GM19193 (cell line): ENCODE results near the gene SPTLC2.

ENCODE experiments used
- POLR2A ChIP-seq: IDR thresholded peaks from 4 replicates; pipeline ENCODE4 v1.6.1; 2011; ENCODE audit not compliant: insufficient read depth, insufficient read length; ENCODE audit errors: extremely low read depth

Gene SPTLC2

GRCh38 chr14:77509366-77509765 lies 107.1 kb downstream of the SPTLC2 start:
- no peak for TF ChIP-seq POLR2A

DNA sequence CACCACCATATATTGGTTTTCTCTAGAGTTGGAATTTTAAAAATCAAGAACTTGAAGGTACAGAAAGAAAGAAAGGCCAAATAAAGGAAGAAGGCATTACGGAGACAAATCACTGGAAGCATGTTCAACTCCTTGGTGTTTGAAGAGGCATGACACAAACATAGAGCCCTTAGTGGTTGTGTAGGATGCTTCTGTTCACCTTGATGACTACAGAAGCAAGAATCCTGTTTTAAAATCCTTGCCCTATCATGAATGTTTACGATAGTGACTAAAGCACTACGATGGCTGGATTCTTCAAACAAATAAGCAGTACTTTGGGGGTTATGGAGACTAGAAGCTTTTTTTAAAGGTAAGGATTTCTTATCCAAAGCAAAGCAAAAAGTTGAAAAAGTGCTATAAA lies 107.6 kb downstream of the SPTLC2 start:
- no peak for TF ChIP-seq POLR2A

DNA sequence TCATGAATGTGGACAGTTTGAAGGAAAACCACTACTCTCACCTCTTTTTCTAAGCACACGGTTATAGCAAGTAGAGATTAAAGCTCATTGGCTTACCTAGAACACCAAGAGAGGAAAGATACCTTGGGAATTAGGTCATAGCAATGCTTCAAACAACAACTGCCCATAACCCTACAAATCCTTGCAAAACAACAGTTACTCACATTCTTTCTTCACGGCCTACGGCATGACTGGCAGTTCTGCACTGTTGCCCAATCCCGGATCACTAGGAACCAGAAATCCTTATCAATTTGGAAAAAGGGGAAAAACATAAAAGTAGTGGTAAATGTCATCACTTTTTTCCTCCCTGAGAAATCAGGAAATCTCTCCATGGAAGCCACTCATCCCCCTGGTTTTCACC lies 108.2 kb downstream of the SPTLC2 start:
- TF ChIP-seq POLR2A = no peak

DNA sequence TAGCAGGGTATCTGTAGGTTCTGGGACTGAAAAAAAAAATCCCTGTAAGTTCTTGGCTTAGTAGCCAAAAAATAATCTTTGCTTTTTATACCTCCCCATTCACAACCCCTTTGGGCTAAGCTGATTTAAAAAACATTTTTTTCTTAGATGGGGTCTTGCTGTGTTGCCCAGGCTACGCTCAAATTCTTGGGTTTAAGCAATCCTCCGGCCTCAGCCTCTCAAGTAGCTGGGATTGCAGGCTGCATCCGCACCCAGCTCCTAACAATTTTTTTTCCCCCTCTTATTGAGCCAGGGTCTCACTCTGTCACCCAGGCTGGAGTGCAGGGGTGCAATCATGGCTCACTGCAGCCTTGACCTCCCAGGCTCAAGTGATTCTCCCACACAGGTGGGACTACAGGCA lies 108.7 kb downstream of the SPTLC2 start:
- TF ChIP-seq POLR2A = no peak

- TF ChIP-seq POLR2A = no peak
Observed at GRCh38 chr14:77505031-77505430, 111.4 kb downstream of the SPTLC2 start.

GRCh38 chr14:77503138-77503537 lies 113.3 kb downstream of the SPTLC2 start:
- no peak for TF ChIP-seq POLR2A

DNA sequence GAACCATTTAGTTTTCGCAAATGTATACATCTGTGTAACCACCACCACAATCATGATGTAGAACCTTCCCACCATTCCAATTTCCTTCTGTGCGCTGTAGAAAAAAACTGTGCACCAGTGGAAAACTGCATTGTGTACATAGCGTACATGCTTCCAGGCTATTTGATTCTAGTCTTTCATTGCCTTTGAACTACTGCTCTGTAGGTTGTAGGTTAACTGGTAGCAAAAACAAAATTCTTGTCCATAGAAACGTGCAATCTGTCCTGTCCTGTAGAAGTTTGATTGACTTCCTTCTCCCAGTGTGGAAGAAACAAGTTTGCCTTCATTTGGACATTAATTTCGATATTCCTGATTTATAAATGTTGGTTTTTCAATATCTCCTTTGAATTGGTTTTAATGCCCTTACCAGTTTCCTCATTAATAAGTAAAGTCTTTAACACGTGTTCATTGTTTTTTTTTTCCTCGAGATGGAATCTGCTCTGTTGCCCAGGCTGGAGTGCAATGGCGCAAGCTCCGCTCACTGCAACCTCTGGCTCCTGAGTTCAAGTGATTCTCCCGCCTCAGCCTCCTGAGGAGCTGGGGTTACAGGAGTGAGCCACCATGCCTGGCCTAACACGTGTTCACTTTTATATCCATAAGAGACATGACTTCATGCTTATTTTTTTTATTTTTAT lies 114.2 kb downstream of the SPTLC2 start:
- TF ChIP-seq POLR2A = no peak

GRCh38 chr14:77498984-77499527 lies 117.4 kb downstream of the SPTLC2 start:
- no peak for TF ChIP-seq POLR2A

DNA sequence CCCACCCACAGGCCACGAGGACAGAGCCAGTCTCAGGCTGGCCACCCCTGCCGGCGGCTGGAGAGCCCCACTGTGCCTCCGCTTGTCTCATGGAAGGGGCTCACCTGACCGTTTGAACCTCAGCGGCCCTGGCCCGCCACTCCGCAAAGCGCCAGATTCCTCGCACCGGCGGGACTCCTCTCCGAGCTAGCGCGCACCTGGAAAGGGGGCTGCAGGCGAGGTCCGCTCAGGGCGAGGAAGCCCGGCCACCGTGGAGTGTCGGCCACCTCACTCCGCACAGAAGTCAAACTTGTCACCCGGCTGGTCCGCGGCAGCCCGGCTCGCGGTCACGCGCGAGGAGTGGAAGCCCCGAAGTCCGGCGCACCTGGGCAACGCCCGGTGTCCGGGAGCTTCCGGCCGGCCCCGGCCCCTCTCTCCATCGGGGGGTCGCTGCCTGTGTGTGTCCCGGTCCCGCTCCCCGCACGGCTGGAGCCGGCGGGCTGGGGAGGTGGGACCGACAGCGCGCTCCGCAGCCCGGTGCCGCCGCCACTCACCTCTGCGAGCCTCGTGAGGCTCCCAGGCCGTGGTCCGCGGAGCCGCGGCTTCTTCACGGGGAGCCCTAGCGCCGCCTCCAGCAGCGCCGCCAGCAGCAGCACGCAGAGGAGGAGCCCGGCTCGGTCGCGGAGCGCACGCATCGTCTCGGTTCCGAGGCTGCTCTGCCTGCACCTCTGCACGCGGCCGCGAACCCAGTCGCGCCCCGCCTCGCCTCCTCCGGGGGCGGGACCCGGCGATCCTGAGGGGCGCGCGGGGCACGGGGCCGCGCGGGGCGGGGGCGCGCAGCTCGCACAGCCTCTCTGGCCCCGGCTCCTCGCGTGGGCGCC lies 118.1 kb downstream of the SPTLC2 start, which contains the start of gene ISM2:
ISM2 (minus strand) TSS at position 697 of the 860 bp plus-strand sequence; CDS start at position 674, 23 bp downstream.
- TF ChIP-seq POLR2A = no peak

- TF ChIP-seq POLR2A = no peak
Observed at GRCh38 chr14:77495334-77495733, 121.1 kb downstream of the SPTLC2 start.

DNA sequence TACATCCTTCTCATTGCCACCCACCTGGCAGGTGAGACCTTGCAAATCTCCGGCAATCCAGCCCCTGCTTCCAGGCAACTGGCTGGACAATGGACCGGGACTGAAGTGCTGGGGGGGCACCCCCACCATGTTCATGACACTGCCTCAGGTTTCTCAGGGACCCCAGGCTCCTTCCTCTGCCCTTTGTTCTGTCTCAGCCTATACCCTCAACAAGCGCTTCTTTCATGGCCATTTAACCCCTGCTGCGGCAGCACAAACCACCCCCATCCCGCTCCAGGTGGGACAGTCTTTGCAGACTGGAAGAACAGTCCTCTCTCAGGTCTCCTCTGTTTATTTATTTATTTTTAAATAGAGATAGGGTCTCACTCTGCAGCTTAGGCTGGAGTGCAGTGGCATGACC lies 125.4 kb downstream of the SPTLC2 start:
- no peak for TF ChIP-seq POLR2A

DNA sequence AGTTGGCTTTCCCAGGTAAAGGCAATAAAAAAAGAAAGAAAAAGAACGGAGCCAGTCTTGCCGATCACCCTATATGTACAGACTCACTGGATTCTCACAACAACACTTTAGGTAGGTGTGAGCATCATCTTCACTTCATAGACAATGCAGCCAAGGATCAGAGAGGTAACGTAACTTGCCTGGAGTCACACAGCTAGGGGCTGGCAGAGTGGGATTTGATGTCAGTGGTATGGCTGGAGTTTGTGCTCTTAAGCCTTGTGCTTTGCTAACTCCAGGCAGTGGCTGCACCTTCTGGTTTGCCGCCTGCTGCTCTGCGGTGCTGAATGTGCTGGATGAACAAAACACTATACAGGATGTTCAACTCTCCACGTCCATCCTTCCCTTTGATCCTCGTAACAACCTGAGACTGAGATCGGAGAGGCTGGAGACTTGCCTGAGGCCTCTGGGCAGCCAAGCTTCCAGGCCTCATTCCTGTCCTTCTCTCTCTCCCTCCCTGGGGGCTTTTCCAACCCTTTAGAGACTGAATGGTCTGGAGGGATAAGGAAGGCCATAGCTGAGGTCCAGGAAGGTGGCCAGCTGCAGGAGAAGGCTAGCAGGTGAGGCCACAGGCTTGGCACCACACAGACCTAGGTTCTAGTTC lies 126.0 kb downstream of the SPTLC2 start:
- no peak for TF ChIP-seq POLR2A

- no peak for TF ChIP-seq POLR2A
Observed at GRCh38 chr14:77489041-77489440, 127.4 kb downstream of the SPTLC2 start.

GRCh38 chr14:77488558-77488957 lies 127.9 kb downstream of the SPTLC2 start:
- TF ChIP-seq POLR2A = no peak

DNA sequence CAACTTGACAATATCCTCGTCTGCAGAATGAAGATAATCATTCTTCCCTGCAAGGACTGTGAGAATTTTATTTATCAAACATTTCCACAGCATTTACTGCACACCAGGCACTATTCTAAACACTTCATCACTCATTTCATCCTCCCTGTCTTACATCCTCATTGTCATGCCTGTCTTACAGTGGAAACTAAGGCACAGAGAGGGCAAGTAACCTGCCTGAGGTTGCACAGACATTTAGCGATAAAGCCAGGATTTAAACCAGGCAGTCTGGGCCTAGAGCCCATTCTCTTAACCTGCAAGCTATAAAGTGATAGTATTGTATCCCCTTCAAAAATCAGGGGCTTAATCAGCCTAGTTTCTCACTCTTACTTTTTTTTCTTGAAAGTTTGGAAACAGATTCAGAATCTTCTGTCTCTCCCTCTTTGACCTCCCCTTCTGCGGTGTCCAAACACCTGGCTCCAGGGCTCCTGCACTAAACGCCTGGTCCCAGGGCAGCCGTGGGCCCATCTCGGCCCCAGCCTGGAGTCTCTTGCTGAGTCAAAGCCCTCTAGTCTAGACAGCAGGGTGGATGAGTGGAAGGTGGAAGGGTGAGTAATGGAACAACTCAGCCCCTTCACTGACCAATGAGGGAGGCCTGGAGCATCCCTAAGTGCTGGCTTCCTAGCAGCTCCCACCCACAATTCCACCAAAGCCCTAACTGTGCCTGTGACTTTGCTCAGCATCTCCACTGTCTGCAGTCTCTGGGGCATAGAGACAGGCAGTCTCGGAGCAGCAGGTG lies 130.3 kb downstream of the SPTLC2 start:
- TF ChIP-seq POLR2A = no peak

DNA sequence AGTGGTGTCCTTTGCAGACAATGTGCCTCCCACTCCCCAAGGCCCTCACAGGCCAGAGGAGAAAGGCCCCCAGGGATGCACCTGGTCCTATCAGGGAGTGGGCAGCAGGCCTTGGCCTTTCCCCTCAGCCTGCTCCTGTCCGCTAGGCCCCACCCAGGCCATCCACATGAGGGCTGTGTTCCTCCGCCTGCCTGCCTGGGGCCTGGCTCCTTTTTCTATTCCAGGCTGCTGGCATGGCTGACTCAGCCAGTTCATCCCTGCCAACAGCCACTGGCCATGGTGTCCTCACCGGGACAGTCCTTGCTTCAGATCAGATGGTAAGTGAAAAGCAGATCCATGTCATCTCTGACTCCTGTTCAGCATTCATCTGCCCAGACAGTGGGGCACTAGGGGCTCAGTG lies 131.2 kb downstream of the SPTLC2 start:
- TF ChIP-seq POLR2A = no peak
